Measurements from ENCODE around the gene NOS3. TPM values are rescaled to one million over a fixed set of nuclear protein-coding genes. Genes with fewer than 3 reads are reported as not detected.

The NOS3 gene
- total RNA-seq, 1 experiment from 2014 or later, result 59.8 TPM

- no peak overlapping the region for H3K9ac ChIP-seq (ENCODE audit: low read length)
- no peaks in the 10 kb centered on the region for H3K36me3 ChIP-seq (ENCODE audit: insufficient read depth, low read length)
- no peaks in the 10 kb centered on the region for H3K4me1 ChIP-seq (ENCODE audit: low read length)
- H3K27me3 ChIP-seq (ENCODE audit: low read length), result no peaks in the 10 kb centered on the region
- no peaks in the 10 kb centered on the region for H4K20me1 ChIP-seq (ENCODE audit: insufficient read depth, low read depth, low read length)
- no peak overlapping the region for H3K27ac ChIP-seq (ENCODE audit: low read length)
- H3K4me2 ChIP-seq (ENCODE audit: low read depth, low read length, poor library complexity, severe bottlenecking), result no peak overlapping the region
- H3K4me3 ChIP-seq (ENCODE audit: low read length), result no peak overlapping the region
- H3K9me2 ChIP-seq (replicated peaks; ENCODE audit: insufficient read depth, low read length), result no peaks in the 10 kb centered on the region
- H3K9me3 ChIP-seq (ENCODE audit: low read length), result no peaks in the 10 kb centered on the region
- H3K79me2 ChIP-seq (ENCODE audit: low read length), result no peaks in the 10 kb centered on the region
- H2AFZ ChIP-seq (ENCODE audit: low read length), result no peak overlapping the region
- DNase-seq, result no peak
These were observed 29.1 kb upstream of the NOS3 start for GRCh38 chr7:150961510-150962289.

DNA sequence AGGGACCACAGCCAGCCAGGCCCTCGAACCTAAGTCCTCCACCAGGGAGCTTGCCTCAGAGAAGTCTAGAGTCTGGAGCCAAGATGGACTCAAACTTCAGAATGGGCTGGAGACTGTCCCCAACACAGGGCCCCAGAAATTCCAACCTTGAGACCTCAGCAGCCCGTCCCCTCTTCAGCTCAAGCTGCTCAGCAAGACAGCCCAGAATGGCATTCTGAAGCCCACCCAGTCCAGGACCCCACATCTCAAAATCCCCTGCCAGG, 28.6 kb upstream of the NOS3 start:
- Histone ChIP-seq H3K36me3 (ENCODE audit: insufficient read depth, low read length) (no peaks in the 10 kb centered on the region), H4K20me1 (ENCODE audit: insufficient read depth, low read depth, low read length) (no peaks in the 10 kb centered on the region), H3K4me3 (ENCODE audit: low read length) (no peak overlapping the region), H3K79me2 (ENCODE audit: low read length) (no peaks in the 10 kb centered on the region), H3K4me2 (ENCODE audit: low read depth, low read length, poor library complexity, severe bottlenecking) (no peak overlapping the region), H2AFZ (ENCODE audit: low read length) (no peak overlapping the region), H3K9me2 (replicated peaks; ENCODE audit: insufficient read depth, low read length) (no peaks in the 10 kb centered on the region), H3K27me3 (ENCODE audit: low read length) (no peaks in the 10 kb centered on the region), H3K27ac (ENCODE audit: low read length) (no peak overlapping the region), H3K9ac (ENCODE audit: low read length) (no peak overlapping the region), H3K4me1 (ENCODE audit: low read length) (no peaks in the 10 kb centered on the region), H3K9me3 (ENCODE audit: low read length) (no peaks in the 10 kb centered on the region)
- DNase-seq, result no peak

GRCh38 chr7:150962553-150963399, 28.0 kb upstream of the NOS3 start:
- H3K79me2 ChIP-seq (ENCODE audit: low read length), result no peaks in the 10 kb centered on the region
- no peak overlapping the region for H3K9ac ChIP-seq (ENCODE audit: low read length)
- H3K4me3 ChIP-seq (ENCODE audit: low read length), result no peak overlapping the region
- no peaks in the 10 kb centered on the region for H3K9me3 ChIP-seq (ENCODE audit: low read length)
- peak; percentile 81 for DNase-seq
- H3K9me2 ChIP-seq (replicated peaks; ENCODE audit: insufficient read depth, low read length), result no peaks in the 10 kb centered on the region
- H3K4me1 ChIP-seq (ENCODE audit: low read length), result no peaks in the 10 kb centered on the region
- H2AFZ ChIP-seq (ENCODE audit: low read length), result no peak overlapping the region
- no peaks in the 10 kb centered on the region for H3K36me3 ChIP-seq (ENCODE audit: insufficient read depth, low read length)
- H3K27me3 ChIP-seq (ENCODE audit: low read length), result no peaks in the 10 kb centered on the region
- no peak overlapping the region for H3K4me2 ChIP-seq (ENCODE audit: low read depth, low read length, poor library complexity, severe bottlenecking)
- H4K20me1 ChIP-seq (ENCODE audit: insufficient read depth, low read depth, low read length), result no peaks in the 10 kb centered on the region
- no peak overlapping the region for H3K27ac ChIP-seq (ENCODE audit: low read length)

DNA sequence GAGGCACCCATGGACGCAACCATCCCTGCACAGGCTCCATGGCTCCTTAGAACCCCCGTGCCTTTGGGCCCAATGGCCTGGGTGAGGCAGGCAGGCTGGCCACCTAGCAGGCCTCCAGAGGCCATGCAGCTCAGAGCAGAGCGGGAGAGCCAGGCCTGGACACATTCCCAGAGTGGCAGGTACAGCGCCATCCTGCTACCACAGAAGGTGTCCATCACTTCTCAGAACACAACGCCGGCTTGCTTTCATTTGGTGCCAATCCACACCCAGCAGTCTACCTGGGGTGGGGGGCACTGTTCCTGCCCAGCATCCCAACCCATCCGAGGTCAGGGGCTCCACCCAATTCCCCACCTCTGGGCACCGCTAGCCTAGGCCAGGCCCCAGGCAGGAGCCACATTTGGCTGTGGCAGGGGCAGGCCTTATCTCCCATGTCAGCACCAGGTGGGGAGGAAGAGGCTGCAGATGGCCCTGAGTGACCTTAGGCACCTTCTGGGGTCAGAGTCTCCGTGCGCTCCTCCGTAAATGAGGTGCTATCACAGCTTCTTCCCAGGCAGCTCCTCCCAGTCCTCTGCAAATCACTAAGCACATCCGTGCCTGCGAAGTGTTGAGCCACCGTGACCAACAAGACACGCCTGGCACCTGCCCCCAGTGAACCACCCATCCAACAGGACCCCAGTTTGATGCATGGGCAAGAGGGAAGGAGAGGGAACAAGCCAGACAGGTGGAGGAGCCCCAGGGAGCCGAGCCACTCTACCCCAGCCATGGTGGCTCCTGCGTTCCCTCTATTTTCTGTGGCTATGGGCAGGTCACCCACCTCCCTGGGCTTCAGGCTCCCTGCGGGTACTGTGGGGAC, 26.9 kb upstream of the NOS3 start:
- Histone ChIP-seq H3K4me2 (ENCODE audit: low read depth, low read length, poor library complexity, severe bottlenecking) (no peak overlapping the region), H3K9me2 (replicated peaks; ENCODE audit: insufficient read depth, low read length) (no peaks in the 10 kb centered on the region), H3K36me3 (ENCODE audit: insufficient read depth, low read length) (no peaks in the 10 kb centered on the region), H3K27me3 (ENCODE audit: low read length) (no peaks in the 10 kb centered on the region), H4K20me1 (ENCODE audit: insufficient read depth, low read depth, low read length) (no peaks in the 10 kb centered on the region), H2AFZ (ENCODE audit: low read length) (no peak overlapping the region), H3K79me2 (ENCODE audit: low read length) (no peaks in the 10 kb centered on the region), H3K9me3 (ENCODE audit: low read length) (no peaks in the 10 kb centered on the region), H3K4me1 (ENCODE audit: low read length) (no peaks in the 10 kb centered on the region), H3K27ac (ENCODE audit: low read length) (no peak overlapping the region), H3K4me3 (ENCODE audit: low read length) (no peak overlapping the region), H3K9ac (ENCODE audit: low read length) (no peak overlapping the region)
- DNase-seq, result no peak

- Histone ChIP-seq H3K9me3 (ENCODE audit: low read length) (no peaks in the 10 kb centered on the region), H3K4me2 (ENCODE audit: low read depth, low read length, poor library complexity, severe bottlenecking) (no peak overlapping the region), H3K4me1 (ENCODE audit: low read length) (no peaks in the 10 kb centered on the region), H3K27me3 (ENCODE audit: low read length) (no peaks in the 10 kb centered on the region), H3K9me2 (replicated peaks; ENCODE audit: insufficient read depth, low read length) (no peaks in the 10 kb centered on the region), H2AFZ (ENCODE audit: low read length) (no peak overlapping the region), H3K27ac (ENCODE audit: low read length) (no peak overlapping the region), H3K79me2 (ENCODE audit: low read length) (no peaks in the 10 kb centered on the region), H3K9ac (ENCODE audit: low read length) (no peak overlapping the region), H3K36me3 (ENCODE audit: insufficient read depth, low read length) (no peaks in the 10 kb centered on the region), H4K20me1 (ENCODE audit: insufficient read depth, low read depth, low read length) (no peaks in the 10 kb centered on the region), H3K4me3 (ENCODE audit: low read length) (no peak overlapping the region)
- DNase-seq, result no peak
These were observed 26.2 kb upstream of the NOS3 start for GRCh38 chr7:150964593-150965111.

GRCh38 chr7:150965273-150965830, 25.5 kb upstream of the NOS3 start:
- no peaks in the 10 kb centered on the region for H3K9me3 ChIP-seq (ENCODE audit: low read length)
- no peak overlapping the region for H2AFZ ChIP-seq (ENCODE audit: low read length)
- H3K79me2 ChIP-seq (ENCODE audit: low read length), result no peaks in the 10 kb centered on the region
- no peaks in the 10 kb centered on the region for H3K36me3 ChIP-seq (ENCODE audit: insufficient read depth, low read length)
- H4K20me1 ChIP-seq (ENCODE audit: insufficient read depth, low read depth, low read length), result no peaks in the 10 kb centered on the region
- H3K4me3 ChIP-seq (ENCODE audit: low read length), result no peak overlapping the region
- no peak for DNase-seq
- no peaks in the 10 kb centered on the region for H3K9me2 ChIP-seq (replicated peaks; ENCODE audit: insufficient read depth, low read length)
- no peaks in the 10 kb centered on the region for H3K27me3 ChIP-seq (ENCODE audit: low read length)
- H3K9ac ChIP-seq (ENCODE audit: low read length), result no peak overlapping the region
- H3K4me1 ChIP-seq (ENCODE audit: low read length), result no peaks in the 10 kb centered on the region
- no peak overlapping the region for H3K4me2 ChIP-seq (ENCODE audit: low read depth, low read length, poor library complexity, severe bottlenecking)
- H3K27ac ChIP-seq (ENCODE audit: low read length), result no peak overlapping the region

GRCh38 chr7:150966002-150966401, 24.8 kb upstream of the NOS3 start:
- H4K20me1 ChIP-seq (ENCODE audit: insufficient read depth, low read depth, low read length), result no peaks in the 10 kb centered on the region
- no peak for DNase-seq
- H3K4me1 ChIP-seq (ENCODE audit: low read length), result no peaks in the 10 kb centered on the region
- H2AFZ ChIP-seq (ENCODE audit: low read length), result no peak overlapping the region
- H3K27ac ChIP-seq (ENCODE audit: low read length), result no peak overlapping the region
- no peak overlapping the region for H3K9ac ChIP-seq (ENCODE audit: low read length)
- H3K27me3 ChIP-seq (ENCODE audit: low read length), result no peaks in the 10 kb centered on the region
- no peaks in the 10 kb centered on the region for H3K79me2 ChIP-seq (ENCODE audit: low read length)
- H3K4me2 ChIP-seq (ENCODE audit: low read depth, low read length, poor library complexity, severe bottlenecking), result no peak overlapping the region
- no peaks in the 10 kb centered on the region for H3K9me2 ChIP-seq (replicated peaks; ENCODE audit: insufficient read depth, low read length)
- H3K4me3 ChIP-seq (ENCODE audit: low read length), result no peak overlapping the region
- H3K9me3 ChIP-seq (ENCODE audit: low read length), result no peaks in the 10 kb centered on the region
- no peaks in the 10 kb centered on the region for H3K36me3 ChIP-seq (ENCODE audit: insufficient read depth, low read length)
